DLD1 (cell line): ENCODE results near the gene EN1.

Experiments
- in situ Hi-C: cut with HindIII; loops from 2 replicates; pipeline ENCODE4 v1.10.0; 2017; ENCODE audit warnings: low sequenced_read_pairs

The EN1 gene

DNA sequence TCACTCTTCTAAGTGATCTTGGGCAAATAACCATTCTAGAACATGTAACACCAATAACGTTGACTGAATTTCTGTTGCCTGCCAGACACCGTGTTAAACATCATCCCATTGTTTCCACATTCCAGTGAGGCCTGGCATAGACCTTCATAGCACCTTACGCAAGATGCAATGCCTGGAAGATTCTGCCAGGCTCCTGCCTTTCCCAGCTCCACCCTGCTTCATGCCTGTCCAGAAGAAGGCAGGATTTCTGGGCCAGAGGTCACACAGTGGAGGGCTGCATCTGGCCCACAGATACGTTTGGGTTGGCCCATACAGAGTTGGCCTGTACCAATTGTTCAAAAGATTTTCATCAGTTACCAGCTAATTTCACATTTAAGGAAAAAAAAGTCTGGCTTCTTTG is 46.3 kb downstream of the EN1 start:
- in situ Hi-C loops, result no loop called here

DNA sequence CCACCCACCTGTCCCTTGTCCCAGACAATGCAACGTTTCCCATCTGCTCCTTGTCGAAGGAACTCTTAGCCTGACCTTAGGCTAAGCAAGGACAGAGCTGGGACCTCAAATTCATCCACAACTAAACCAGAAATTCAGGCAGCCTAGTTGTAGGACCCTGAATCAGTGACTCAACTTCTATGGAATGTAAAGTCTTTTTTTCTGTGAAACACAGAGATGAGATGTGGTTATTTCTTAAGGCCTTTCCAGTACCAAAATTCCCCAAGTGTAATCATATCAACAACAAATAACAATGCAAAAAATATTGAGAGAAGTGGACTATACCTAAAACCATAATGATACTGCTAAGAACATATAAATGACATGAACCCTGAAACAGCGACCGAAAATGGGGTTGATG is 46.7 kb downstream of the EN1 start:
- in situ Hi-C loops, result no loop called here

DNA sequence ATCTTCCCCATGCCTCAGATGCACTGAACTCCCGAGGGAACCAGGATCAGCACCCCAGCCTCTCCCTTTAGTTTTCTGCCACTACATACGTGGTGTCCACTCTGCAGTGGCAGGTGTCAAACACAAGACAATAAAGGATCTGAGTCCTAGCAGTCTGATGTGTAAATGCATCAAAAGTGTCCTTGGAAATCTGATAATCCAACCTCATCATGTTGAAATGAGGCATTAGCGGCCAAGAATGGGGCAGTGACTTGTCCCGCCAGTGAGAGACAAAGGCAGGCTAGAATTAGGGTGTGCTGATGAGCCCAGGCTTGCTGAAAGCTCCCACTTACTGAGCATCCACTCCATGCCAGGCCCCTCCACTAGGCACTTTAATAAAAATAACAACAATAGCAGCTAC is 52.9 kb downstream of the EN1 start:
- in situ Hi-C loops, result loop anchor here (10.0 kb wide), 1 partner anchor 290 kb away; no protein-coding TSS in a partner anchor
